ENCODE data around the gene SKI. TPM values are rescaled to one million over a fixed set of nuclear protein-coding genes. Genes with fewer than 3 reads are reported as not detected.
A peak's percentile ranks its signal among the peaks of the same experiment; 100 is the strongest.

Gene SKI
- polyA plus RNA-seq, 4 donors: 52.8 to 64.9 (median 57.0) TPM

- DNase-seq (ENCODE audit: low read depth in 4 of 4, low spot score in 3 of 4): no peak
These were observed 43.9 kb downstream of the SKI start for GRCh38 chr1:2271841-2272655.

- no peak for DNase-seq (ENCODE audit: low read depth in 4 of 4, low spot score in 3 of 4)
These were observed 44.7 kb downstream of the SKI start for GRCh38 chr1:2272686-2273400.

- no peak for DNase-seq (ENCODE audit: low read depth in 4 of 4, low spot score in 3 of 4)
These were observed 45.4 kb downstream of the SKI start for GRCh38 chr1:2273401-2274090.

- DNase-seq (ENCODE audit: low read depth in 4 of 4, low spot score in 3 of 4): no peak
These were observed 46.3 kb downstream of the SKI start for GRCh38 chr1:2274231-2274928.

GRCh38 chr1:2274929-2275475 is 46.9 kb downstream of the SKI start:
- DNase-seq (ENCODE audit: low read depth in 4 of 4, low spot score in 3 of 4): no peak

- no peak for DNase-seq (ENCODE audit: low read depth in 4 of 4, low spot score in 3 of 4)
These were observed 47.8 kb downstream of the SKI start for GRCh38 chr1:2275796-2276536.

- DNase-seq (ENCODE audit: low read depth in 4 of 4, low spot score in 3 of 4): no peak
These were observed 48.9 kb downstream of the SKI start for GRCh38 chr1:2276803-2277580.

GRCh38 chr1:2277741-2278488 is 49.8 kb downstream of the SKI start:
- no peak for DNase-seq (ENCODE audit: low read depth in 4 of 4, low spot score in 3 of 4)

- DNase-seq (ENCODE audit: low read depth in 4 of 4, low spot score in 3 of 4): no peak
These were observed 50.6 kb downstream of the SKI start for GRCh38 chr1:2278591-2279209.

GRCh38 chr1:2279210-2279639 is 51.1 kb downstream of the SKI start:
- DNase-seq (ENCODE audit: low read depth in 4 of 4, low spot score in 3 of 4): peak; percentile 78 to 95 (median 90)

- no peak for DNase-seq (ENCODE audit: low read depth in 4 of 4, low spot score in 3 of 4)
These were observed 51.7 kb downstream of the SKI start for GRCh38 chr1:2279817-2280216.

- DNase-seq (ENCODE audit: low read depth in 4 of 4, low spot score in 3 of 4): no peak
These were observed 54.6 kb downstream of the SKI start for GRCh38 chr1:2282556-2283270.

- DNase-seq (ENCODE audit: low read depth in 4 of 4, low spot score in 3 of 4): no peak
These were observed 55.4 kb downstream of the SKI start for GRCh38 chr1:2283371-2283990.

- DNase-seq (ENCODE audit: low read depth in 4 of 4, low spot score in 3 of 4): no peak
These were observed 56.1 kb downstream of the SKI start for GRCh38 chr1:2283991-2284895.

- no peak for DNase-seq (ENCODE audit: low read depth in 4 of 4, low spot score in 3 of 4)
These were observed 56.8 kb downstream of the SKI start for GRCh38 chr1:2284932-2285331.

GRCh38 chr1:2286923-2287322 is 58.8 kb downstream of the SKI start:
- DNase-seq (ENCODE audit: low read depth in 4 of 4, low spot score in 3 of 4): no peak
